Gastroesophageal sphincter (tissue), 3 donors: ENCODE results near the gene AKAP12.
A peak's percentile ranks its signal among the peaks of the same experiment; 100 is the strongest.

Source experiments
- EP300 ChIP-seq: sonication (generic); formaldehyde crosslinking; IDR thresholded peaks from one replicate; pipeline ENCODE4 v1.6.1; 2017; ENCODE audit warnings: antibody characterized with exemption, mild to moderate bottlenecking
- POLR2A ChIP-seq, 2 donors: fragments of 450-650 bp; IDR thresholded peaks; one replicate each; pipeline ENCODE4 v1.6.1; 2017; ENCODE audit warnings: antibody characterized with exemption in 2 of 2, mild to moderate bottlenecking in 2 of 2, moderate library complexity in 1 of 2
- TF ChIP-seq, protein P1 (sequence below), 4 experiments: fragments of 200-600 bp in 2 of 4; fragments of 450-650 bp in 2 of 4; sonication (generic) in 1 of 4; IDR thresholded peaks; one replicate each; pipeline ENCODE4 v1.5.1; 2017 to 2019; ENCODE audit warnings: antibody characterized with exemption in 4 of 4, mild to moderate bottlenecking in 2 of 4, moderate library complexity in 2 of 4

DNA sequence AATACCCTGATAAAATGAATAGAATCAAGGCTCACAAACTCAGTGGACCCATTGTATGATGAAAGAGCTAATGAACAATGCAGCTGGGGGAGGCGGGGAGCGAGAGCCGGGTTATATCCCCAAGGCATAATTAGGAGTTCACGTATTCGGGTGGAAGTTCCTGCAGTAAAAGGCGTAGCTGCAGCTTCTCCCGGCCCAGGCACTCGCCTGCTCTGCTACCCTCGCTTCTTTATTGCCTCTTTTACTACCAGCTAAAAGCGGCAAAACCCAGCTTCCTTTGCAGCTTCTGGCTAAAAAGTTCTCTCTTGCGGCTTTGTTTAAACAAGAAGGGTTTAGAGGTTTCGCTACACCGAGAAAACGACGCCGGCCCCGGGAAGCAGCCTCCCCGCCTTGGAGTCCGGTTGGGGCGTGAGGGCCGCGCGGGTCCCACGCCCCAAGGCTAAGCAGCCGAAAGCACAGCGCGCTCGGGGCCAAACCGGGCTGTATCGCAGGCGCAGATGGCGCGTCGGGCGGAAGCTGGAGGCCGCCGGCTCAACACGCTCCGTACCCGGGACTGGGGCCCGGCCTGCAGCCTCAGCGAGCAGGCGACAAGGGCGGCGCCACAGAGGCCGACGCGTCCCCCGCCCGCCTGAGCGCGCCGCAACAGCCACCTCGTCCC lies 150.0 kb downstream of the AKAP12 start:
- TF ChIP-seq, protein P1, sequence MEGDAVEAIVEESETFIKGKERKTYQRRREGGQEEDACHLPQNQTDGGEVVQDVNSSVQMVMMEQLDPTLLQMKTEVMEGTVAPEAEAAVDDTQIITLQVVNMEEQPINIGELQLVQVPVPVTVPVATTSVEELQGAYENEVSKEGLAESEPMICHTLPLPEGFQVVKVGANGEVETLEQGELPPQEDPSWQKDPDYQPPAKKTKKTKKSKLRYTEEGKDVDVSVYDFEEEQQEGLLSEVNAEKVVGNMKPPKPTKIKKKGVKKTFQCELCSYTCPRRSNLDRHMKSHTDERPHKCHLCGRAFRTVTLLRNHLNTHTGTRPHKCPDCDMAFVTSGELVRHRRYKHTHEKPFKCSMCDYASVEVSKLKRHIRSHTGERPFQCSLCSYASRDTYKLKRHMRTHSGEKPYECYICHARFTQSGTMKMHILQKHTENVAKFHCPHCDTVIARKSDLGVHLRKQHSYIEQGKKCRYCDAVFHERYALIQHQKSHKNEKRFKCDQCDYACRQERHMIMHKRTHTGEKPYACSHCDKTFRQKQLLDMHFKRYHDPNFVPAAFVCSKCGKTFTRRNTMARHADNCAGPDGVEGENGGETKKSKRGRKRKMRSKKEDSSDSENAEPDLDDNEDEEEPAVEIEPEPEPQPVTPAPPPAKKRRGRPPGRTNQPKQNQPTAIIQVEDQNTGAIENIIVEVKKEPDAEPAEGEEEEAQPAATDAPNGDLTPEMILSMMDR (IDR thresholded peaks at IDR 0.05): no peak
- TF ChIP-seq POLR2A (IDR thresholded peaks at IDR 0.05) (peak; percentile 50 to 77), EP300 (no peak)
